Epidermal melanocyte (primary cell): ENCODE measurements around the gene IL22RA1.

ENCODE experiments used
- DNase-seq: peaks from one replicate; pipeline ENCODE4 v3.0.0; 2011; ENCODE audit warnings: low spot score; ENCODE audit not compliant: insufficient read length

The IL22RA1 gene

DNA sequence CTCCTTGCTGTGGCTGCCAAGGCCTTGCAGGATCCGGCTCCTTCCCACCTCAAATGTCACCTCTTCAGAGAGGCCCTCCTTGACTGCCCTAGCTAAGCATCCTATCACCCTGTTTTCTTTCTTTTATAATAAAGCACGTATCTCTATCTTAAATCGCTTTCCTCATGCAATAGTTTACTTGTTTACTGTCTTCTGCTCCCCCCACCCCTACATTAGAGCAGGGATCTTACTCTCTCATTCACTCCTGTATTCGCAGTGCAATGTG lies 67.4 kb downstream of the IL22RA1 start:
- no peak for DNase-seq

DNA sequence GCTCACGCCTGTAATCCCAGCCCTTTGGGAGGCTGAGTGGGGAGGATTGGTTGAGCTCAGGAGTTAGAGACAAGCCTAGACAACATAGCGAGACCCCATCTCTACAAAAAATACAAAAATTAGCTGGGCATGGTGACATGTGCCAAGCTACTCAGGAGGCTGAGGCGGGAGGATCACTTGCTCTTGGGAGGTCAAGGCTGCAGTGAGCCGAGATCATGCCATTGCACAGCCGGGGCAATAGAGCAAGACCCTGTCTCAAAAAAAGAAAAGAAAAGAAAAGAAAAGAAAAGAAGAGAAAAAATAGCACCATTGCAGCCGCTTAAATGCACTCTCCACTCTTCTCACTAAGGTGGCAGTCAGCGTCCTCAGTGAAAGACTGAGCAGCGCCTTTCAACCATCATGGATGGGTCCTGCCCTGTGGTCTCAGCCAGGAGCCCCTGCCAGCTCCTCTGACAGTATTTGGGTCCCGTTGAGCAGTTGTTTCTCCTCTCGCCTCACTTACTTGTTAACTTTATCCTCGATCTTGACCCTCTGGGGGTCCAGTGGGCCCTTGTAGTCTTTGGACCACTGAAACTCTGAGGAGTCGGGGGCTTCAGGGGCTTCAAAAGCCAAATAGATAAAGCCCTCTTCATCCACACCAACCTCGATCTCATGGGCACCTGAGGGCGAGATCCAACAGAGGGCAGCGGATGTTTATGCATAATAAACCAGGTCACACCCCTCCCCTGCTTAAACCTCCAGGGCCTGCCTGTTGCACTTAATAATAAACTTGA lies 67.9 kb downstream of the IL22RA1 start:
- no peak for DNase-seq

DNA sequence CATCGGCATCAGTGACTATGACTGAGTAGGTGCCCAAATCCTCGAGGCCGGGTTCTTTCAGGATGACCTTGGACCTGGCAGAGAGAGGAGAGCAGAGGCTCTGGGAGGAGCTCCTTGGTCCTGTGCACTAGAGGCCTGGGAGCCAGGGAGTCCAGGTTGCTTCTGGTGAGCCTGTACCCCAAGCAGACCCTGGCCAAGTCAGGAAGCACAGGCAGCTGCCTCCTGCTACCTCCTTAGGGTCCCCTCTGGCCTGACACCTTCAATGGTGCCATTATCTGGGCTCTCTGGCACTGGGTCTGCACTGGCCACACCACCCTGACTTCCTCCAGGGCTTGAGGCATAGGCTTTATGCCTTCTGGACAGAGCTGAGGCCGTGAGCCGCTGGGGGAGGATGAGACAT lies 68.7 kb downstream of the IL22RA1 start:
- no peak for DNase-seq

DNA sequence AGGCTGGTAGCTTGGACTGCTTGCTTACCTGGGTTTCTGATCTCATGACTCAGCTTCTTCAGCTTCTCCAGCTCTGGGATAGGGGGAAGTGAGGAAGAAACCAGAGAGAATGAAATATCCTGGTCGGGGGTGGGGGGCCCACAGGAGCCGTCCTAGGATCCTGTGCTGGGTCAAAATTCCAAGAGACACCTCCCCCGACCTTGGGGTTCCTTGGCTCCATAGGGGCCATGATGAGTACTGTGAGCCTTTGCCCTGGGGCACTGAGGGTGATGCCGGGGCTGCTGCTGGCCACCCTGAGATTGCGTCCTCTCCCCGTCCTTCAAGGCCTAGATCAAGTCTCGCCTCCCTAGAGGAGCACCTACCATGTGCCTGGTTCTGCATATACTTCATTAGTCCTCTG lies 71.0 kb downstream of the IL22RA1 start:
- no peak for DNase-seq

DNA sequence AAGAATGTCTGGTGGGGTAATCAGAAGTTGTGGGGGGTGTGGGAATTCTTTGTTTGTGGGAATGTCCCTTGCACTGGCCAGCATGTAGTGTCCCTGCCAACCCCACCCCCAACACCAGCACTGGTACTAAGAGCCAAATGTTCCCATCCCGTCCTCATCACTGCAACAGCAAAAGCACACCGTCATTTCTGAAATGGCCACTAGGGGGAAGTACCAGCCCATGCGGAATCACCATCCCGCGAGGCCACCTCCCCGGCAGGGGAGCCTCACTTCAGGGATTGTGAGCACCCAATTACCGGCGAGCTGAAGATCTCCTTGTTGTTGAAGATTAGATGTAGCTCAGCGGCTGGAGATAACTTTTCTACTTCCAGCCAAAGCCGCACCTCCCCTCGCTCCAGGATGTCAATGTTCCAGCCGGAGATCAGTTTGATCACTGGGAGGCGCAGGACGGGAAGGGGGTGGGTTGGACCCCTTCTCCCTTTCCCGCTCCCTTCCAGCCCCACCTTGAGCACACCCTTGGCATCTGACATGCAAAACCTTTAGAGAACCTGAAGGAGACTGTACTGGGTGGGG lies 72.0 kb downstream of the IL22RA1 start:
- DNase-seq: peak; percentile 91

DNA sequence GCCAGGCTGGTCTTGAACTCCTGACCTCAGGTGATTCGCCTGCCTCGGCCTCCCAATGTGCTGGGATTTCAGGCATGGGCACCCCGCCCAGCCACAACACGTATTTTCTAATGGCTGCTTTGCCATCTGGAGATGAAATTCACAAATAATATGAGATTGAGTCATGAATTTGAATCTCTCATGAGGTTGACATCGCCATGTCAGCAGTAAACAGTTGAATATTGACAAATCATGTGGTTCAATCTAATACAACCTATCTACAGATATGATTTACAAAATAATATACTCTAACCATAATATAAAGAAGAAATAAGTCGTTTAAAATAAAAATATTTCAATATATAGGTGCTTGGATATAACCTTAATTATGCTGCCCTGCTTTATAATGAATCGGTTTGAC lies 73.1 kb downstream of the IL22RA1 start:
- DNase-seq: no peak
